Kidney tubule cell (primary cell): Measurements from ENCODE around the gene ASB14.
A peak's percentile ranks its signal among the peaks of the same experiment; 100 is the strongest.

ENCODE experiments used
- DNase-seq: peaks from one replicate; pipeline ENCODE4 v3.0.0-alpha.2; 2018; ENCODE audit warnings: low spot score

Gene ASB14

DNA sequence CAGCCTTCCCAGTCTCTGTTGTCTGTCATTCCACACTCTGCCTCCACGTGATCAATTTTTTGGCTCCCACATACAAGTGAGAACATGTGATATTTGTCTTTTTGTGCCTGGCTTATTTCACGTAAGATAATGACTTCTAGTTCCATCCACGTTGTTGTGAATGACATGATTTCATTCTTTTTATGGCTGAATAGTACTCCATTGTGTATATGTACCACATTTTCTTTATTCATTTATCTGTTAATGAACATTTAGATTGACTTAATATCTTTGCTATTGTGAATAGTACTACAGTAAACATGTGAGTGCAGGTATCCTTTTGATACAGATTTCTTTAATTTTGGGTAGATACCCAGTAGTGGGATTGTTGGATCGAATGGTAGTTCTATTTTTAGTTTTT, 31.4 kb downstream of the ASB14 start:
- no peak for DNase-seq

DNA sequence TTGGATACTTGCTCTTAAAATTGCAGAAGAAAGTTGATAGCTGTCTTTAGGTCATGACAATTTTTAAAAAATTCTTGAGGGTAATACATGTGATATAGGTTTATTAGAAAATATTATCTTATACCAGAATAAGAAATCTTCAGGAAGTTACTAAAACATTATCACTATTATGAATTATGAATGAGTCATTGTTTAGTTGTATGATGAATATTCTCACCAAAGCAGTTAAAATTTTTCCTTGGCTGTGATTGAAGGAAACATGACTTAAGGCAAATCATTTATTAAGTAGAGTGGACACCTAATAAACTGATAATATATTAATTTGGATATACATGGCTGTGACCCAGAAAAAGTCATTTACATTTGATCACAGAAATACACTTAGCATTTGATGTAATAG, 34.8 kb downstream of the ASB14 start:
- DNase-seq, result no peak

DNA sequence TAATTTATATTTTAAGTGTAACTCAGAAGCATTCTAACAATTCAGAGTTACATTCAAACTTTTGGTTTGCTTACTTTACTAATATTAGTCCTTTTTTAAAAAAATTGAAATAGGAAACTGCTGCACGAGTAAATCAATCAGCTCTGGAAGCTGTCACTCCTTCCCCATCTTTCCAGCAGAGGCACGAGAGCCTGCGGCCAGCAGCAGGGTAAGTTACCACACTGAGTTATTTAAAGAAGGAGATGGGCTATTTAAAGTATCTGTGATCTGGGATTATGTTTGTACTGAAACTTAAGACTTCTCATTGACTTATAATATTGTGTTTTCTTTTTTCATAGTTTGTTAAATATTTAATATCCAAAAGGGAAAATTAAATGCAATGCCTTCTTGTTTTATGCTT, 35.6 kb downstream of the ASB14 start:
- DNase-seq, result no peak

DNA sequence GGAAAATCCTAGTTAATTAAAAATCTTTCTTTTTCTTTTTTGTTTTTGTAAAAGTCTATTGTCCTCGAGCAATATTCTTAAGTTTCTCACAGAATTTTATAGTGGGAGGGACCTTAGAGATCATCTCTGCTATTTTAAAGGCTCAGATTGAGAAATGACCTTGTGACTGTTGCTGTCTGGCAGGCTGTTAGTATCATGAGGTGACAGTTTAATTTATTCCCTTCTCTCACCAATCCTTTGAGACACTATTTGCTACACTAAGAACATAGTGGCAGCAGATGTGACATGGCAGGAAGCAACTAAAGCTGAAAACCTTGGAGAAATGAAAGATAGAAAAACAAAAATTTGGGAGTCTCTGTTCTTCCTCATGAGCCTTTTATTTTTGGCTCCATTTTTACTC, 40.1 kb downstream of the ASB14 start:
- DNase-seq, result no peak

DNA sequence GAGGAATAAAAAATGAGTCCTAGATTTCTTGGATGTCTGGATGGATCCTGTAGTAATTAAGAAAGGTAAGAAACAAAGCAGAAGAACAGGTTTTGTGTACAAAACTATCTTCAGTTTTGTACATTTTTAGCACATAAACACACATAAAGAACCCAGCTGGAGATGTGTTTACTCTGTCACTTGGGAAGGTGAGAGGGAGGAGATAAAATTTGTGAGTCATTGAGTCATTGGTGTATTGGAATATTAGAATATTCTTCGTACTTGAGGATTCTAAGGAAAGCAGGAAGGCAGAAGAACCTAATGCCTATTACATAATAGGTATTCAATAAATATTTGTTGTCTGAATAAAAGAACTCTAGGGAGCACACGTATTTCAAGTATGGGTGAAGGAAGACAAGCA, 47.5 kb downstream of the ASB14 start:
- DNase-seq, result no peak

DNA sequence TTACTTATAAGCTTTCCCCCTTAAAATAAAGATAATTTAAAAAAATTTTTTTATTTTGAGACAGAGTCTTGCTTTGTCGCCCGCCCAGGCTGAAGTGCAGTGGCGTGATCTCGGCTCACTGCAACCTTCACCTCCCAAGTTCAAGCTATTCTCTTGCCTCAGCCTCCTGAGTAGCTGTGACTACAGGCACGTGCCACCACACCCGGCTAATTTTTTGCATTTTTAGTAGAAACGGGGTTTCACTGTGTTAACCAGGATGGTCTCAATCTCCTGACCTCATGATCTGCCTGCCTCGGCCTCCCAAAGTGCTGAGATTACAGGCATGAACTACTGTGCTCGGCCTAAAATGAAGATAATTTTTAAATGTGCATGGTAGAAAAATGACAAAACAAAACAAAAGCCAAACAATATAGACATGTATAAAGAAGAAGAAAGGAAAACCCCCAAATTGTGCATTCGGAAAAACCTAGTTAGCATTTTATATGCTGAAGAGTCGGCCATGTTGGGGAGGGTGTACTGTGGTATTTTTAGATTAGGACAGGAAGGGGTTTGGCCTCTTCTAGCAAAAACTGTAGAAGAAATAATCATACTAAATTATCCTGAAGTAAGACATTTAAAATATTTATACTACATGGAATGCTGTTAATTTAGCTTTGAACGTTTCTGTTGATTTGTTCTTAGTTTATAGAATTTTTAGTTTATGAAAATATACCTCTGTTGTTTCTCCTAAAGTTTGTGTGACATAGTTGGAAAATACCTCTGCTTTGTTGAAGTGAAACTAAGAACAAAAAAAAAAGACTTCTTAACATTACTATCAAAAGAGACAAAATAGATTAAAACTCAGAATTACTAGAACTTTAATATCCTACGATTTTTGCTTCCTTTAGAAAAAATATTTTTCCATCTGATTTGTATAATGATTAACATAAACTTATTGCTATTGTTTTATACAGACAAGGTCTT, 57.6 kb downstream of the ASB14 start:
- DNase-seq, result no peak

DNA sequence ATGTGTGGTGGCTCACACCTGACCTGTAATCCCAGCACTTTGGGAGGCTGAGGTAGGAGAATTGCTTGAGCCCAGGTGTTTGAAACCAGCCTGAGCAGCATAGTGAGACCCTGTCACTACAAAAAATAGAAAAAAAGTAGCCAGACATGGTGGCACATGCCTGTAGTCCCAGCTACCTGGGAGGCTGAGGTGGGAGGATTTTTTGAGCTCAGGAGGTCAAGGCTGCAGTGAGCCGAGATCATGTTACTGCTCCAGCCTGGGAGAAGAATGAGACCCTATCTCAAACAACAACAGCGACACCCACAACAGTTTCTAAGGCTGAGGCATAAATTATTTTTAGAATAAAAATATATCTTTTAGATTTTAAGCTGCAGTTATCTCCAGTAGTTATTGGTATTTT, 58.7 kb downstream of the ASB14 start:
- DNase-seq, result no peak

DNA sequence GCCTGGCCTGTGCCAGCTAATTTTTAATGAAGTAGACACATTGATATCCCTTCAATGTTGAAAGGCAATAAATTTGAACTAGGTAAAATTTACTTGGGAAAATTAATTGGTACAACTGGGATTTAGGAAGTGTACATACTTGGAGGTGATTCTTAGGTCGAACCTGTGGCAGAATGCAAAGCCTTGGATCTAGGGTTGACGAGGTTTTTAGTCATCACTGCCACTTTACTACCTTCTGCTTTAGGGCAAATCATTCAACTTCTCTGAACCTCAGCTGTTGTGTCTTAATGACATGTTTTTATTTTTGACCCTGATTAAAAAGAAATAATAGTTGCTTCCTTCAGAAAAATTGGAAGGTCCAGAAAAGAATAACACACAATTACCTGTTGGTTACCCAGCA, 62.5 kb downstream of the ASB14 start:
- DNase-seq, result no peak

DNA sequence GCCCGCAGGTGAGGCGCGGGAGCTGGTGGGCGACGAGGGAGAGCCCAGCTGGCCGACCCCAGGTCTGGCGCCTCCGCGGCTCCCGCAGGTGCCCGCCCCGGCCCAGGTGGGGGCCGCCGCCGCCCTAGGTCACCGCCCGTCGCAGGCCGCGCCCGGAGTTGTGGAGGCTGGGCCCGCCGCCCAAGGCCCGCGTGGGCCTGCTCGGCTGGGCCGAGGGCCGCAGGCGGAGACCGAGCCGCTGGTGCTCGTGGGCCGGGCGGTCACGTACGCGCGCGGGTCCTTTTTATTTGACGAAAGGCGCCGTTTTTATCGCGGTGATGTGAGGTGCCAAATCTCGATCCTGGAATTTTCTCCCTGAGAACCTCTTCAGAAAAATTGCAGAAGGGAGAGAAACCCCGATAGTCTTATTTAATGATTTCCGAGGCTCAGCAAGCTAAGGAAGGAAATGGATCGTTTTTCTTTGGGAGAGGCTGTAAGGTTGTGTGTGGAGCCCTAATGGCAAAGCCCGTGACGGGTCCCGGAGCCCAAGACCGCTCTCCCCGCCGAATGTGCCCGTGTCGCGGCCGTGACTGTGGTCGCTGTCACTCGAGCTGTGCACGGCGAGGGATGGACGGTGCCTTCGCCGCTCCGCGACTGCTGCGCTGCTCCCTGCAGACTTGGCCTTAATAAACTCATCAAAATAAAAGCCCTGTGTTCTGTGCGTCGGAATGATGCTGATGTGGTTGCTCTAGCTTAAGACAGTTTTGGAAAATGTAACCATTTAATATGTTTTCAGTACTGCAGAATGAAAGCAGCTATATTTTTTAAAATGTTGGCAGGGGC, 64.3 kb downstream of the ASB14 start:
- peak; percentile 45 for DNase-seq

DNA sequence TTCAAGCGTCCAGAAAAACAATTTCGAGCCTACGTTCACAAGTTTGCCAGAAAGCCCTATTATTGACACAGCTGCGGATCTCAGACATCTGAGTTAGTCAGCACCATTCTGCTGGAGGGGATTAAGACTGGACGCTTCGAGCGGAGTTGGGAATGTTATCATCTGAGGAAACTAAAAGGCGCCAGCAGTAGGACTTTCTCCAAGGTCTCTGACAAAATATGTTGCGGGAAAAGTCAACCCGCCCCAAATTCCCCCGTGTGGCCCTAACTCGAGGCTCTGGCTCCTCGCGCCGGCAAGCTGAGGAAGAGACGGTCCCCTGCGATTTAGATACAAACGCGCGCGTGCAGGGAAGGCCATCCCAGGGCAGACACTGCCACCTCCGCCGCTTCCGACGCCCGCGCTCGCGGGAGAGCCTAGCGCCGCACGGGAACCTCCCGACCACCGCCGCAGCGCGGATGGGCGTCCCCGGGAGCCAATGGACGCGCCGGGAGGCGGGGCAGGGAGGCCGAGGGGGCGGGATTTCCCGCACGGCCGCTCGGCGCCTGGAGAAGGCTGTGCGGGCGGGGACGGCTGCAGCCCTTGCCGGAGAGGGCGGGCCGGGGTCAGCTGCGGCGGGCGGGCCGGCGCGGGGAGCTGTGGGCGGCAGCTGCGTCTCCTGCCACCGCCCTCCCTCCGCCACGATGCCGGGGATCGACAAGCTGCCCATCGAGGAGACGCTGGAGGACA, 65.1 kb downstream of the ASB14 start, which contains the start of gene APPL1:
APPL1 (plus strand) TSS at position 526 of the 726 bp plus-strand sequence; CDS start at position 681, 155 bp downstream.
- DNase-seq, result peak; percentile 94

DNA sequence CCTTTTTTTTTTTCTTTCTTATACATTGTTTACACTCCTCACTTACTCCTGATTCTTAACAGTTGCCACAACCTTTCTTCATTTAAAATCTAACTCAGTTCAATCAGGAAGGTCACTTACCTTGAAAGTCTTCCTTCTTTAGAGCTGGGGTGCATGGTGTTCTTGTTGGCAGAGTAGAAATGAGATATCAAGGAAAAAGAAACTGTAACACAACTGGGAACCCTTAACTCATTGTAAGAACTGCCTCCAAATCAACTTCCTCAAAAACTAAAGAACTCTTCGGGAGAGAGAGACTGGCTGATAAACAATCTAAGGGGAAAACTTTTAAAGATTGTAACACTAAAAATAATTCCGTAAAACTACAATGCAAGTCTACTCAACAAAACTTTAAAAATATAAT, 66.3 kb downstream of the ASB14 start:
- no peak for DNase-seq

DNA sequence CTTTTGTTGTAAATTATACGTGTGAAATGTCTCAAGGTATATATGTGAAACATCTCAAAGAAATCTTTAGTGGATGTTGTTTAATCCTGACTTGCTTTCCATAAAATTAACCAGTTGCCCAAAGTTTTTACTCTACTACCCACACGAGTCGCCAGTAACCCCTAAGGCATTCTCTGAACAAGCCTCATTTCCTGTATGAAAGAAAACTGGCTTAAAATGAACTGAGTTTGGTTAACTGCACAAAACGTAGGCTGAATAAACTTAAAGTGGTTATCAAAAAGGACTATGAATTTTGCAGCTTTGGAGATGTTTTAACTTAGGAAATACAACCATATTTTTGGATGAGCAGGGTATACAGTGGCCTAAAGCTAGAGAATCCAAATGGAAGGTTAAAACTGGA, 67.6 kb downstream of the ASB14 start:
- no peak for DNase-seq

DNA sequence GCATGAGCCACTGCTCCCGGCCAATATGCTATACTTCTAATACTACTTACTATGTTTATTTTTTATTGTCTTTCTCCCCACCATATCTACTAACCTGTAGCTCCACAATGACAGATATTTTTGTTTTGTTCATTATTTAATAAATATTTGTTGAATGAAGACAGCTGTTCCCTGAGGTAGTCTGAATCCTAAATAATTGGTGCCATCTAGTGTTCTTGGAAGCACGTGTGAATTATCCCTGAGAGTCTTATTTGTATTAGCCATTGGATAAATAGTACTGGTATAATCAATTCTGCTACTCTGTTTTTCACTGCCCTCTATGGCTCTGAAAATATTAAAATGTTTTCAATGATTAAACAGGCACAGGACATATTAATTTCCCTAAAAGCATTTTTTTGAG, 70.6 kb downstream of the ASB14 start:
- peak; percentile 25 for DNase-seq
